ENCODE results near the gene WDR74. TPM values are rescaled to one million over a fixed set of nuclear protein-coding genes. Genes with fewer than 3 reads are reported as not detected.

The WDR74 gene
- total RNA-seq, 4 donors from 2014 or later: 18.3 to 53.1 (median 48.1) TPM

- DNase-seq (ENCODE audit: extremely low spot score): no peak
- Histone ChIP-seq H3K27ac (replicated peaks in 1 of 4) (peak overlapping the region; percentile 13 to 100 (median 96)), H3K4me3 (peak overlapping the region in 3 of 4 donors; percentile 72 to 96 (median 94)), H3K9me3 (no peaks in the 10 kb centered on the region), H3K4me1 (peaks cover 39 to 86% (median 80%) of the 10 kb centered on the region in 4 donors), H3K27me3 (no peaks in the 10 kb centered on the region), H3K36me3 (peaks cover 60 to 65% (median 63%) of the 10 kb centered on the region in 4 donors)
- intact Hi-C loops (cut with DNase I): no loop called here
- TF ChIP-seq POLR2AphosphoS5 (IDR thresholded peaks at IDR 0.05) (no peak), CTCF (IDR thresholded peaks at IDR 0.05) (no peak), EP300 (IDR thresholded peaks at IDR 0.05) (no peak), POLR2A (IDR thresholded peaks at IDR 0.05; ENCODE audit: low read depth) (no peak)
- WGBS: 51% methylated on average over 3 of the region's 3 CpGs
Observed at GRCh38 chr11:62883673-62884072, 44.3 kb upstream of the WDR74 start.

GRCh38 chr11:62882788-62883501 is 43.6 kb upstream of the WDR74 start:
- no peak for TF ChIP-seq POLR2A (IDR thresholded peaks at IDR 0.05; ENCODE audit: low read depth)
- no peak for TF ChIP-seq EP300 (IDR thresholded peaks at IDR 0.05)
- TF ChIP-seq POLR2AphosphoS5 (IDR thresholded peaks at IDR 0.05): no peak
- no peak for TF ChIP-seq CTCF (IDR thresholded peaks at IDR 0.05)
- WGBS: 47% methylated on average over 5 of the region's 5 CpGs
- no peak for DNase-seq (ENCODE audit: extremely low spot score)
- Histone ChIP-seq H3K27ac (replicated peaks in 1 of 4) (peak overlapping the region; percentile 94 to 100 (median 99)), H3K4me1 (peaks cover 39 to 81% (median 76%) of the 10 kb centered on the region in 4 donors), H3K27me3 (no peaks in the 10 kb centered on the region), H3K9me3 (no peaks in the 10 kb centered on the region), H3K4me3 (peak overlapping the region; percentile 72 to 100 (median 95)), H3K36me3 (peaks cover 52 to 57% (median 56%) of the 10 kb centered on the region in 4 donors)
- intact Hi-C loops (cut with DNase I): no loop called here

GRCh38 chr11:62882431-62882749 is 43.0 kb upstream of the WDR74 start:
- no peak for TF ChIP-seq POLR2AphosphoS5 (IDR thresholded peaks at IDR 0.05)
- TF ChIP-seq EP300 (IDR thresholded peaks at IDR 0.05): no peak
- no peak for TF ChIP-seq CTCF (IDR thresholded peaks at IDR 0.05)
- TF ChIP-seq POLR2A (IDR thresholded peaks at IDR 0.05; ENCODE audit: low read depth): no peak
- intact Hi-C loops (cut with DNase I): no loop called here
- DNase-seq (ENCODE audit: extremely low spot score): no peak
- H3K4me3 ChIP-seq: peak overlapping the region; percentile 72 to 100 (median 95)
- no peaks in the 10 kb centered on the region for H3K9me3 ChIP-seq
- peak overlapping the region; percentile 94 to 100 (median 99) for H3K27ac ChIP-seq (replicated peaks in 1 of 4)
- 39% methylated on average over 6 of the region's 6 CpGs for WGBS
- peaks cover 47 to 52% (median 51%) of the 10 kb centered on the region in 4 donors for H3K36me3 ChIP-seq
- peaks cover 39 to 80% (median 73%) of the 10 kb centered on the region in 4 donors for H3K4me1 ChIP-seq
- no peaks in the 10 kb centered on the region for H3K27me3 ChIP-seq

- TF ChIP-seq CTCF (IDR thresholded peaks at IDR 0.05): no peak
- TF ChIP-seq EP300 (IDR thresholded peaks at IDR 0.05): peak; percentile 15
- peak; percentile 24 for TF ChIP-seq POLR2A (IDR thresholded peaks at IDR 0.05; ENCODE audit: low read depth)
- peak; percentile 78 to 95 for TF ChIP-seq POLR2AphosphoS5 (IDR thresholded peaks at IDR 0.05)
- peaks cover 41 to 46% (median 45%) of the 10 kb centered on the region in 4 donors for H3K36me3 ChIP-seq
- intact Hi-C loops (cut with DNase I): loop anchor here (2.0 kb wide), 1 partner anchor 27 kb away; no protein-coding TSS in a partner anchor
- peaks cover 39 to 74% (median 69%) of the 10 kb centered on the region in 4 donors for H3K4me1 ChIP-seq
- WGBS: 3% methylated on average over 16 of the region's 21 CpGs
- peak; percentile 99 for DNase-seq (ENCODE audit: extremely low spot score)
- H3K9me3 ChIP-seq: no peaks in the 10 kb centered on the region
- H3K27ac ChIP-seq (replicated peaks in 1 of 4): peak overlapping the region; percentile 94 to 100 (median 99)
- no peaks in the 10 kb centered on the region for H3K27me3 ChIP-seq
- H3K4me3 ChIP-seq: peak overlapping the region; percentile 72 to 100 (median 95)
Observed at GRCh38 chr11:62881579-62882430, 42.4 kb upstream of the WDR74 start.
